Measurements from ENCODE around the gene TMEM63B. TPM values are rescaled to one million over a fixed set of nuclear protein-coding genes. Genes with fewer than 3 reads are reported as not detected.

Gene TMEM63B
- total and polyA plus RNA-seq, 8 donors = 5.5 to 90.6 (median 21.5) TPM

- peaks cover 0 to 11% (median 9%) of the 10 kb centered on the region in 4 donors for H3K4me1 ChIP-seq
- intact Hi-C loops (cut with DNase I; ENCODE audit: low total_unique reads) = no loop called here
- H3K4me3 ChIP-seq = no peak overlapping the region
- no peaks in the 10 kb centered on the region for H3K9me3 ChIP-seq
- H3K27me3 ChIP-seq = peaks cover 0 to 21% (median 0%) of the 10 kb centered on the region in 3 donors
- 43 to 63% (median 47%) methylated on average over 12 to 16 of the region's 16 CpGs for WGBS, 5 donors
- DNase-seq = no peak
- H3K36me3 ChIP-seq = no peaks in the 10 kb centered on the region
- no peak overlapping the region for H3K27ac ChIP-seq
- TF ChIP-seq CTCF (IDR thresholded peaks at IDR 0.05) (no peak), POLR2AphosphoS5 (IDR thresholded peaks at IDR 0.05) (no peak), POLR2A (IDR thresholded peaks at IDR 0.05) (no peak), EP300 (IDR thresholded peaks at IDR 0.05) (no peak)
Measured at GRCh38 chr6:44166591-44167184, 39.3 kb downstream of the TMEM63B start.

- H3K27me3 ChIP-seq = peaks cover 0 to 19% (median 0%) of the 10 kb centered on the region in 3 donors
- no peaks in the 10 kb centered on the region for H3K9me3 ChIP-seq
- WGBS, 5 donors = 73 to 100% (median 97%) methylated on average over 1 of the region's 1 CpG
- no peaks in the 10 kb centered on the region for H3K36me3 ChIP-seq
- DNase-seq = no peak
- H3K4me1 ChIP-seq = peaks cover 1 to 13% (median 11%) of the 10 kb centered on the region in 4 donors
- no peak for TF ChIP-seq EP300 (IDR thresholded peaks at IDR 0.05)
- TF ChIP-seq POLR2AphosphoS5 (IDR thresholded peaks at IDR 0.05) = no peak
- no peak for TF ChIP-seq CTCF (IDR thresholded peaks at IDR 0.05)
- no peak for TF ChIP-seq POLR2A (IDR thresholded peaks at IDR 0.05)
- H3K4me3 ChIP-seq = no peak overlapping the region
- intact Hi-C loops (cut with DNase I; ENCODE audit: low total_unique reads) = no loop called here
- no peak overlapping the region for H3K27ac ChIP-seq
Measured at GRCh38 chr6:44167567-44167966, 40.2 kb downstream of the TMEM63B start.

DNA sequence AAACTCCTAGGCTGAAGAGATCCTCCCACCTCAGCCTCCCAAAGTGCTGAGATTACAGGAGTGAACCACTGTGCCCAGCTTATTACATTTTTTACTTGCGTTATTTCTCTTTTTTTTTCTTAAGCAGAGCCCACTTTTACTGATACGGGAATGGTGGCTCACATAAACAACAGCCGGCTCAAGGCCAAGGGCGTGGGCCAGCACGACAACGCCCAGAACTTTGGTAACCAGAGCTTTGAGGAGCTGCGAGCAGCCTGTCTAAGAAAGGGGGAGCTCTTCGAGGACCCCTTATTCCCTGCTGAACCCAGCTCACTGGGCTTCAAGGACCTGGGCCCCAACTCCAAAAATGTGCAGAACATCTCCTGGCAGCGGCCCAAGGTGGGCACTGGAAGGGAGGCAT lies 41.8 kb downstream of the TMEM63B start:
- peak; percentile 55 to 73 for DNase-seq
- Histone ChIP-seq H3K36me3 (no peaks in the 10 kb centered on the region), H3K9me3 (no peaks in the 10 kb centered on the region), H3K27me3 (peaks cover 0 to 16% (median 0%) of the 10 kb centered on the region in 3 donors), H3K4me1 (peaks cover 7 to 20% (median 17%) of the 10 kb centered on the region in 4 donors), H3K27ac (no peak overlapping the region), H3K4me3 (no peak overlapping the region)
- no peak for TF ChIP-seq POLR2A (IDR thresholded peaks at IDR 0.05)
- no peak for TF ChIP-seq CTCF (IDR thresholded peaks at IDR 0.05)
- TF ChIP-seq POLR2AphosphoS5 (IDR thresholded peaks at IDR 0.05) = no peak
- no peak for TF ChIP-seq EP300 (IDR thresholded peaks at IDR 0.05)
- WGBS, 5 donors = 23 to 57% (median 39%) methylated on average over 9 of the region's 9 CpGs
- intact Hi-C loops (cut with DNase I; ENCODE audit: low total_unique reads) = no loop called here

DNA sequence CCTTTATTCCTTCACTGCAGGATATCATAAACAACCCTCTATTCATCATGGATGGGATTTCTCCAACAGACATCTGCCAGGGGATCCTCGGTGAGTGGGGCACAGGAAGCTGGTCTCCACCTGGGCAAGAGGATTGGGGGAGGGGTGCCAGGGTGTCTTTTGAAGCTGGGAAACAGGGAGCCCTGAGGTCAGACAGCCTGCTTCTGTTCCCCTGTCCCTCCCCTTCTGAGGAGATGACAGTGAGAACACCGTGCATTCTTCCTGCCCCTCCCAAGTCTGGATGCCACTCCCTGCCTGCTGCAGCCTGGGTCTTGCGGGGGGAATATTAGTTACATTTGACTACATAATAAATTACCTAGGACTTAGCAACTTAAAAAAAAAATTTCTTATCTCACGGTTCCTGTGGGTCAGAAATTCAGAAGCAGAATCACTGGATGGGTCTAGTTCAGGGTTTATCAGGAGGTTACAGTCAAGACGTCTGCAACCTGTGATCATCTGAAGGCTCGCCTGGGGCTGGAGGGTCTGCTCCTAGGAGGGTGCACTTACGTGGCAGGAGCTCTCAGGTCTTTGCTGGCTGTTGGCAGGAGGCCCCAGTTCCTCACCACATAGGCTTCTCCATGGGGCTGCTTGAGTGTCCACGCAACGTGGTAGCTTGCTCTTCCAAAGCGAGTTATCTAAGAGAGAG lies 42.7 kb downstream of the TMEM63B start:
- no peak overlapping the region for H3K4me3 ChIP-seq
- no peak for DNase-seq
- intact Hi-C loops (cut with DNase I; ENCODE audit: low total_unique reads) = loop anchor here (10.0 kb wide), 1 partner anchor 65 kb away; no protein-coding TSS in a partner anchor
- 58 to 76% (median 66%) methylated on average over 10 of the region's 10 CpGs for WGBS, 5 donors
- H3K27ac ChIP-seq = no peak overlapping the region
- no peaks in the 10 kb centered on the region for H3K9me3 ChIP-seq
- TF ChIP-seq EP300 (IDR thresholded peaks at IDR 0.05) (no peak), POLR2A (IDR thresholded peaks at IDR 0.05) (no peak), POLR2AphosphoS5 (IDR thresholded peaks at IDR 0.05) (no peak), CTCF (IDR thresholded peaks at IDR 0.05) (no peak)
- H3K36me3 ChIP-seq = no peaks in the 10 kb centered on the region
- peaks cover 0 to 11% (median 0%) of the 10 kb centered on the region in 3 donors for H3K27me3 ChIP-seq
- H3K4me1 ChIP-seq = peaks cover 7 to 20% (median 17%) of the 10 kb centered on the region in 4 donors
